Lower lobe of right lung (tissue), 2 donors: ENCODE results near the gene SIGLEC7. TPM values are rescaled to one million over a fixed set of nuclear protein-coding genes. Genes with fewer than 3 reads are reported as not detected.

Source experiments
- ATAC-seq, 2 donors: fragments of 200-7000 bp; cut with Tn5 transposase; one replicate each; pipeline ENCODE4 v1.9.1; 2020 to 2022; ENCODE audit warnings: mild to moderate bottlenecking in 2 of 2, moderate library complexity in 2 of 2
- DNase-seq: peaks from one replicate; pipeline ENCODE4 v3.0.0-alpha.2; 2020
- H3K27ac ChIP-seq: fragments of 200-600 bp; one replicate; pipeline ENCODE4 v1.8.0; 2022
- H3K27me3 ChIP-seq: fragments of 200-600 bp; one replicate; pipeline ENCODE4 v1.8.0; 2022; ENCODE audit warnings: low read depth
- H3K36me3 ChIP-seq: fragments of 200-600 bp; one replicate; pipeline ENCODE4 v1.8.0; 2022; ENCODE audit warnings: mild to moderate bottlenecking
- H3K4me1 ChIP-seq: fragments of 200-600 bp; one replicate; pipeline ENCODE4 v1.8.0; 2022
- H3K4me3 ChIP-seq: fragments of 200-600 bp; one replicate; pipeline ENCODE4 v1.8.0; 2022; ENCODE audit warnings: mild to moderate bottlenecking
- H3K9me3 ChIP-seq: fragments of 200-600 bp; one replicate; pipeline ENCODE4 v1.8.0; 2022
- intact Hi-C: fragments of 100-400 bp; cut with DNase I; formaldehyde crosslinking; loops from one replicate; pipeline ENCODE4 v1.11.0; 2022
- long read RNA-seq: library from polyadenylated mRNA; unstranded; transcript quantifications from one replicate; pipeline ENCODE4 v2.0.0, GENCODE V29; 2021
- total RNA-seq: library from RNA; stranded (reverse); fragmentation: NEBNext Ultra II Directional; extraction: Animal tissue kit (Norgen Biotek cat#: 25700); gene quantifications from one replicate; pipeline ENCODE4 v1.2.1, GENCODE V29; 2021
- TF ChIP-seq, protein P1 (sequence below): fragments of 200-600 bp; IDR thresholded peaks from one replicate; pipeline ENCODE4 v1.8.0; 2022; ENCODE audit warnings: antibody characterized with exemption, mild to moderate bottlenecking
- donor health status: DM: no; HTN: yes; CAD: no; lungs with severe emphysema.

SIGLEC7 gene
- total RNA-seq = 10.0 TPM
- long read RNA-seq, transcript SIGLEC7-202 (7 exons, 1,754 nt) = major isoform, 9 of 16 reads
- long read RNA-seq, partial matches to known transcripts = 3 of 16 reads
- long read RNA-seq, other reads (novel, unspliced or antisense) = 3 of 16 reads

GRCh38 chr19:51142119-51142518, at the start of gene SIGLEC7:
TSS of gene SIGLEC7 (plus strand) at chr19:51142301. CDS start at chr19:51142370, 69 bp downstream.
- DNase-seq (no peak), ATAC-seq (peak; percentile 12 to 23)

GRCh38 chr19:51093101-51093500, 49.0 kb upstream of the SIGLEC7 start:
- no peak for DNase-seq

More at GRCh38 chr19:51142119-51142518, at the start of gene SIGLEC7:
- peak within 1 kb of the TSS; percentile 67 for H3K27ac ChIP-seq
- H3K27me3 ChIP-seq = no peaks in the 10 kb centered on the region
- no peaks in the 10 kb centered on the region for H3K9me3 ChIP-seq
- peak within 1 kb of the TSS; percentile 14 for H3K4me3 ChIP-seq
- TF ChIP-seq, protein P1, sequence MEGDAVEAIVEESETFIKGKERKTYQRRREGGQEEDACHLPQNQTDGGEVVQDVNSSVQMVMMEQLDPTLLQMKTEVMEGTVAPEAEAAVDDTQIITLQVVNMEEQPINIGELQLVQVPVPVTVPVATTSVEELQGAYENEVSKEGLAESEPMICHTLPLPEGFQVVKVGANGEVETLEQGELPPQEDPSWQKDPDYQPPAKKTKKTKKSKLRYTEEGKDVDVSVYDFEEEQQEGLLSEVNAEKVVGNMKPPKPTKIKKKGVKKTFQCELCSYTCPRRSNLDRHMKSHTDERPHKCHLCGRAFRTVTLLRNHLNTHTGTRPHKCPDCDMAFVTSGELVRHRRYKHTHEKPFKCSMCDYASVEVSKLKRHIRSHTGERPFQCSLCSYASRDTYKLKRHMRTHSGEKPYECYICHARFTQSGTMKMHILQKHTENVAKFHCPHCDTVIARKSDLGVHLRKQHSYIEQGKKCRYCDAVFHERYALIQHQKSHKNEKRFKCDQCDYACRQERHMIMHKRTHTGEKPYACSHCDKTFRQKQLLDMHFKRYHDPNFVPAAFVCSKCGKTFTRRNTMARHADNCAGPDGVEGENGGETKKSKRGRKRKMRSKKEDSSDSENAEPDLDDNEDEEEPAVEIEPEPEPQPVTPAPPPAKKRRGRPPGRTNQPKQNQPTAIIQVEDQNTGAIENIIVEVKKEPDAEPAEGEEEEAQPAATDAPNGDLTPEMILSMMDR = no peak
- intact Hi-C loops = no loop called here
- no peaks in the 10 kb centered on the region for H3K36me3 ChIP-seq
- H3K4me1 ChIP-seq = peaks cover 30% of the 10 kb centered on the region

GRCh38 chr19:51093510-51094345, 48.4 kb upstream of the SIGLEC7 start:
- H3K4me3 ChIP-seq = no peak overlapping the region
- ATAC-seq (no peak), DNase-seq (no peak)
- TF ChIP-seq, protein P1 = no peak
- H3K36me3 ChIP-seq = peaks cover 8% of the 10 kb centered on the region
- H3K4me1 ChIP-seq = no peaks in the 10 kb centered on the region
- no peak overlapping the region for H3K27ac ChIP-seq
- intact Hi-C loops = no loop called here
- no peaks in the 10 kb centered on the region for H3K27me3 ChIP-seq
- no peaks in the 10 kb centered on the region for H3K9me3 ChIP-seq

More at GRCh38 chr19:51093101-51093500, 49.0 kb upstream of the SIGLEC7 start:
- ATAC-seq = no peak
- no peaks in the 10 kb centered on the region for H3K4me1 ChIP-seq
- TF ChIP-seq, protein P1 = no peak
- H3K4me3 ChIP-seq = no peak overlapping the region
- peaks cover 5% of the 10 kb centered on the region for H3K36me3 ChIP-seq
- H3K9me3 ChIP-seq = no peaks in the 10 kb centered on the region
- no peak overlapping the region for H3K27ac ChIP-seq
- intact Hi-C loops = no loop called here
- H3K27me3 ChIP-seq = no peaks in the 10 kb centered on the region

DNA sequence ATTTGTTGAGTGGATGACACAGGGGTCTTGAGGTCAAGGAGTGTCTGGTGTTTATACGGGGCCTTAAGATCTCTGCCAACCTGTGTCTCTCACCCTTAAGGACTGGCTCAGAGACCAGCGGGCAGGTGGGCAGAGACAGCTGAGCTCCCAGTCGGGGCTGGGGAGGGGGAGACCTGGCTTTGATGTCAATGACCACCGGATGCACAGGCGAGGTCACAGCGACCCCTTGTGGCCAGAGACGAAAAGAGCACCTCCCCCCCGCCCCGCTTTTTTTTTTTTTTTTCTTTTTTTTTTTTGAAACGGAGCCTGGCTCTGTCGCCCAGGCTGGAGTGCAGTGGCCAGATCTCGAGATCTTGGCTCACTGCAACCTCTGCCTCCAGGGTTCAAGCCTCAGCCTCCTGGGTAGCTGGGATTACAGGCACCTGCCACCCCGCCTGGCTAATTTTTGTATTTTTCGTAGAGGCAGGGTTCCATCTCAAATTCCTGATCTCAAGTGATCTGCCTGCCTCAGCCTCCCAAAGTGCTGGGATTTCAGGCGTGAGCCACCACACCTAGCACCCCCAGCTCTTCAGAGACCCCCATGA, 47.3 kb upstream of the SIGLEC7 start:
- H3K9me3 ChIP-seq = no peaks in the 10 kb centered on the region
- intact Hi-C loops = no loop called here
- DNase-seq = peak; percentile 57

DNA sequence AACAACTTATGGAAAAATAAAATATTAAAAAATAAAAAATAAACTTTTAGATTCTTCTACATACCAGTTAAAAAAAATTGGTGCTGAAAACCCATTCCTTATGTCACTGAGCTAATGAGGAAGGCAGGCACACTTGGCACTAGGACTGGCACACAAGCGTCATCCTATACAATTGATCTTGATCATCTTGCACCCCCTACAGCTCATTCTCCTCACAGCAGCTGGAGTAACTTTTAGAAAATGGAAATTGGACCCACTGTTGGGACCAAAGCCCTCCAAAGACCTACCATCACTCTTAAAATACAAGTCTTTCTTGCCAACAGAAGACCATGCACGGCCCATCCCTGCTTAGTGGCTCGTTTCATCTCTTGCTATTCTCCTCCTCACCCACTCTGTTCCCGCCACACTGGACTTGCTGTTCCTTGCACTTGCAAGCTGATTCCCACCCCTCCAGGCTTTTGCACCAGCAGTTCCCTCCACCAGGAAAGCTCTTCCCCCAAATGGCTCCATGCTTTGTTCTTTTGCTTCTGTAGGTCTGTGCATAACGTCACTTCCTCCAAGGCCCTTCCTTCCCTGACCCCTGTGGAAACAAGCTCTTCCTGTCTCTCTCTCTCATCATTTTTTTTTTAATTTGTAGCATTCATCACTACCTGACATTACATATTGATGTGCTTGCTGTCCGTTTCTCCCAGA, 45.5 kb upstream of the SIGLEC7 start:
- no peaks in the 10 kb centered on the region for H3K4me1 ChIP-seq
- TF ChIP-seq, protein P1 = no peak
- H3K27me3 ChIP-seq = no peaks in the 10 kb centered on the region
- peaks cover 23% of the 10 kb centered on the region for H3K36me3 ChIP-seq
- intact Hi-C loops = no loop called here
- H3K4me3 ChIP-seq = no peak overlapping the region
- no peak overlapping the region for H3K27ac ChIP-seq
- ATAC-seq (no peak), DNase-seq (no peak)
- H3K9me3 ChIP-seq = no peaks in the 10 kb centered on the region

More for the DNA sequence above, 47.3 kb upstream of the SIGLEC7 start:
- ATAC-seq = peak in 1 of 2 donors; percentile 19
- H3K27ac ChIP-seq = no peak overlapping the region
- no peaks in the 10 kb centered on the region for H3K27me3 ChIP-seq
- H3K4me3 ChIP-seq = no peak overlapping the region
- H3K36me3 ChIP-seq = peaks cover 8% of the 10 kb centered on the region
- H3K4me1 ChIP-seq = no peaks in the 10 kb centered on the region
- TF ChIP-seq, protein P1 = peak; percentile 65
